KMS-11 (cell line): ENCODE data around the gene TSHZ1.

Experiments
- H2AFZ ChIP-seq: fragments of 200-600 bp; sonication (generic); 2 replicates; pipeline ENCODE4 v1.6.1; 2016; ENCODE audit warnings: antibody characterized with exemption, mixed run types, low read depth
- H3K27ac ChIP-seq: fragments of 200-600 bp; sonication (generic); 2 replicates; pipeline ENCODE4 v1.6.1; 2016; ENCODE audit warnings: mild to moderate bottlenecking, mixed run types
- H3K27me3 ChIP-seq: fragments of 200-600 bp; sonication (generic); 2 replicates; pipeline ENCODE4 v1.6.1; 2017; ENCODE audit warnings: mild to moderate bottlenecking, low read depth, mixed run types, moderate library complexity; ENCODE audit not compliant: insufficient read depth
- H3K36me3 ChIP-seq: fragments of 200-600 bp; sonication (generic); 2 replicates; pipeline ENCODE4 v1.6.1; 2017; ENCODE audit warnings: mild to moderate bottlenecking, mixed run types; ENCODE audit not compliant: insufficient read depth
- H3K4me1 ChIP-seq: fragments of 200-600 bp; sonication (generic); 2 replicates; pipeline ENCODE4 v1.6.1; 2016; ENCODE audit warnings: mild to moderate bottlenecking, low read depth, mixed run types; ENCODE audit not compliant: poor library complexity, severe bottlenecking
- H3K4me2 ChIP-seq: fragments of 200-600 bp; sonication (generic); 2 replicates; pipeline ENCODE4 v1.7.0; 2016; ENCODE audit warnings: mild to moderate bottlenecking, mixed run types
- H3K4me3 ChIP-seq: fragments of 200-600 bp; sonication (generic); IDR thresholded peaks from 2 replicates; pipeline ENCODE4 v1.6.1; 2017; ENCODE audit warnings: low read depth, low read length, mixed read lengths; ENCODE audit not compliant: insufficient read depth
- H3K79me2 ChIP-seq: fragments of 200-600 bp; sonication (generic); 2 replicates; pipeline ENCODE4 v1.6.1; 2016; ENCODE audit warnings: low read depth, mixed run types; ENCODE audit not compliant: insufficient read depth
- H3K9ac ChIP-seq: fragments of 200-600 bp; sonication (generic); 2 replicates; pipeline ENCODE4 v1.6.1; 2016; ENCODE audit warnings: mild to moderate bottlenecking, mixed run types
- H4K20me1 ChIP-seq: fragments of 200-600 bp; sonication (generic); 2 replicates; pipeline ENCODE4 v1.6.1; 2016; ENCODE audit warnings: mild to moderate bottlenecking, mixed run types; ENCODE audit not compliant: insufficient read depth
- TF ChIP-seq, protein P1 (sequence below): fragments of 200-600 bp; sonication (generic); conservative IDR thresholded peaks from 2 replicates; pipeline ENCODE4 v1.6.1; 2017; ENCODE audit warnings: low read depth, mild to moderate bottlenecking, antibody characterized with exemption, low read length, moderate library complexity, mixed read lengths

TSHZ1 gene

GRCh38 chr18:75305984-75306383, 95.4 kb downstream of the TSHZ1 start:
- TF ChIP-seq, protein P1, sequence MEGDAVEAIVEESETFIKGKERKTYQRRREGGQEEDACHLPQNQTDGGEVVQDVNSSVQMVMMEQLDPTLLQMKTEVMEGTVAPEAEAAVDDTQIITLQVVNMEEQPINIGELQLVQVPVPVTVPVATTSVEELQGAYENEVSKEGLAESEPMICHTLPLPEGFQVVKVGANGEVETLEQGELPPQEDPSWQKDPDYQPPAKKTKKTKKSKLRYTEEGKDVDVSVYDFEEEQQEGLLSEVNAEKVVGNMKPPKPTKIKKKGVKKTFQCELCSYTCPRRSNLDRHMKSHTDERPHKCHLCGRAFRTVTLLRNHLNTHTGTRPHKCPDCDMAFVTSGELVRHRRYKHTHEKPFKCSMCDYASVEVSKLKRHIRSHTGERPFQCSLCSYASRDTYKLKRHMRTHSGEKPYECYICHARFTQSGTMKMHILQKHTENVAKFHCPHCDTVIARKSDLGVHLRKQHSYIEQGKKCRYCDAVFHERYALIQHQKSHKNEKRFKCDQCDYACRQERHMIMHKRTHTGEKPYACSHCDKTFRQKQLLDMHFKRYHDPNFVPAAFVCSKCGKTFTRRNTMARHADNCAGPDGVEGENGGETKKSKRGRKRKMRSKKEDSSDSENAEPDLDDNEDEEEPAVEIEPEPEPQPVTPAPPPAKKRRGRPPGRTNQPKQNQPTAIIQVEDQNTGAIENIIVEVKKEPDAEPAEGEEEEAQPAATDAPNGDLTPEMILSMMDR, result no peak
- H3K27me3 ChIP-seq, result no peaks in the 10 kb centered on the region
- H4K20me1 ChIP-seq, result no peaks in the 10 kb centered on the region
- no peak overlapping the region for H3K9ac ChIP-seq
- no peak overlapping the region for H3K4me2 ChIP-seq
- no peak overlapping the region for H2AFZ ChIP-seq
- no peaks in the 10 kb centered on the region for H3K79me2 ChIP-seq
- H3K4me1 ChIP-seq, result no peaks in the 10 kb centered on the region
- no peaks in the 10 kb centered on the region for H3K36me3 ChIP-seq
- H3K4me3 ChIP-seq, result no peak overlapping the region
- H3K27ac ChIP-seq, result no peak overlapping the region

GRCh38 chr18:75307530-75307929, 96.9 kb downstream of the TSHZ1 start:
- Histone ChIP-seq H3K27me3 (no peaks in the 10 kb centered on the region), H2AFZ (no peak overlapping the region), H3K27ac (no peak overlapping the region), H3K9ac (no peak overlapping the region), H4K20me1 (no peaks in the 10 kb centered on the region), H3K4me3 (no peak overlapping the region), H3K4me1 (no peaks in the 10 kb centered on the region), H3K36me3 (no peaks in the 10 kb centered on the region), H3K4me2 (no peak overlapping the region), H3K79me2 (no peaks in the 10 kb centered on the region)
- TF ChIP-seq, protein P1, result no peak

- Histone ChIP-seq H3K4me2 (no peak overlapping the region), H4K20me1 (no peaks in the 10 kb centered on the region), H3K4me1 (no peaks in the 10 kb centered on the region), H3K79me2 (no peaks in the 10 kb centered on the region), H3K9ac (no peak overlapping the region), H3K36me3 (no peaks in the 10 kb centered on the region), H2AFZ (no peak overlapping the region), H3K27me3 (no peaks in the 10 kb centered on the region), H3K4me3 (no peak overlapping the region), H3K27ac (no peak overlapping the region)
- TF ChIP-seq, protein P1, result no peak
These were observed 99.0 kb downstream of the TSHZ1 start for GRCh38 chr18:75309564-75309963.

DNA sequence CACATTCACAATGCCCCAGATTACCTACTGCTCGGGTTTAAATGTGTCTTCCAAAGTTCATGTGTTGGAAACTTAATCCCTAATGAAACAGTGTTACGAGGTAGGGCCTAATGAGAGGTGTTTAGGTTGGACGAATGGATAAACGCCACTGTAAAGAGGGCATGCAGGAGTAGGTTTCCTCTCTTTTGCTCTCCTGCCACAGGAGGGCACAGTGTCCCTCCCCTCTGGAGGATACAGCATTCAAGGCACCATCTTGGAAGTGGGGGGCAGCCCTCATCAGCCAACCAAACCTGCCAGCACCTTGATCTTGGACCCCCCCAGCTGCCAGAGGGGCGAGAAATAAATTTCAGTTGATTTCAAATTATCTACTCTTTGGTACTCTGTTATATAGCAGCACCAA, 103.5 kb downstream of the TSHZ1 start:
- H3K9ac ChIP-seq, result no peak overlapping the region
- H3K79me2 ChIP-seq, result no peaks in the 10 kb centered on the region
- no peak overlapping the region for H3K27ac ChIP-seq
- no peak overlapping the region for H3K4me2 ChIP-seq
- TF ChIP-seq, protein P1, result no peak
- H3K4me3 ChIP-seq, result no peak overlapping the region
- no peaks in the 10 kb centered on the region for H3K4me1 ChIP-seq
- H3K27me3 ChIP-seq, result no peaks in the 10 kb centered on the region
- H3K36me3 ChIP-seq, result no peaks in the 10 kb centered on the region
- no peaks in the 10 kb centered on the region for H4K20me1 ChIP-seq
- no peak overlapping the region for H2AFZ ChIP-seq
